HG03280 (cell line): Measurements from ENCODE around the gene ATG16L2.
A peak's percentile ranks its signal among the peaks of the same experiment; 100 is the strongest.
"Not testable (repeated sequence)": the region's sequence is repeated elsewhere in the genome, so short reads cannot be mapped to it uniquely, and the experiment has no call there.

Source experiments
- ATAC-seq: cut with Tn5 transposase; IDR thresholded peaks from one replicate; pipeline ENCODE4 v1.9.1; 2021; ENCODE audit warnings: mild to moderate bottlenecking, moderate library complexity; ENCODE audit not compliant: unreplicated experiment

ATG16L2 gene

GRCh38 chr11:72793425-72794367, 20.5 kb upstream of the ATG16L2 start, which contains the start of gene STARD10:
Gene STARD10, minus strand, starts transcription at chr11:72794047. Its CDS starts 12,866 bp downstream, at chr11:72781181.
- ATAC-seq: peak; percentile 91

GRCh38 chr11:72798361-72798760, 15.8 kb upstream of the ATG16L2 start:
- ATAC-seq: no peak

- no peak for ATAC-seq
Observed at GRCh38 chr11:72799441-72799840, 14.8 kb upstream of the ATG16L2 start.

GRCh38 chr11:72802822-72803221, 11.4 kb upstream of the ATG16L2 start:
- no peak for ATAC-seq

DNA sequence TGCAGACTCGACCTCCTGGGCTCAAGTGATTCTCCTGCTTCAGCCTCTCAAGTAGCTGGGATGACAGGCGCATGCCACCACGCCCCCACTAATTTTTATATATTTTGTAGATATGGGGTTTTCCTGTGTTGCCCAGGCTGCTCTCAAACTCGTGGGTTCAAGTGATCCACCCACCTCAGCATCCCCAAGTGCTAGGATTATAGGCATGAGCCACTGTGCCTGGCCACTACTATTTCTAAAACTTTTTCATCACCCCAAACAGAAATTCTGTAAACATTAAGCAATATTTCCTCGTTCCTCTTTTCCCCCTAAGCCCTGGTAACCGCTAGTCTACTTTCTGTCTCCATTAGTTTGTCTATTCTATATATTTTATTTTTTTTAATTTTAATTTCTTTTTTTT, 9.0 kb upstream of the ATG16L2 start:
- ATAC-seq: no peak

GRCh38 chr11:72806378-72806777, 7.8 kb upstream of the ATG16L2 start:
- ATAC-seq: not testable (repeated sequence)

DNA sequence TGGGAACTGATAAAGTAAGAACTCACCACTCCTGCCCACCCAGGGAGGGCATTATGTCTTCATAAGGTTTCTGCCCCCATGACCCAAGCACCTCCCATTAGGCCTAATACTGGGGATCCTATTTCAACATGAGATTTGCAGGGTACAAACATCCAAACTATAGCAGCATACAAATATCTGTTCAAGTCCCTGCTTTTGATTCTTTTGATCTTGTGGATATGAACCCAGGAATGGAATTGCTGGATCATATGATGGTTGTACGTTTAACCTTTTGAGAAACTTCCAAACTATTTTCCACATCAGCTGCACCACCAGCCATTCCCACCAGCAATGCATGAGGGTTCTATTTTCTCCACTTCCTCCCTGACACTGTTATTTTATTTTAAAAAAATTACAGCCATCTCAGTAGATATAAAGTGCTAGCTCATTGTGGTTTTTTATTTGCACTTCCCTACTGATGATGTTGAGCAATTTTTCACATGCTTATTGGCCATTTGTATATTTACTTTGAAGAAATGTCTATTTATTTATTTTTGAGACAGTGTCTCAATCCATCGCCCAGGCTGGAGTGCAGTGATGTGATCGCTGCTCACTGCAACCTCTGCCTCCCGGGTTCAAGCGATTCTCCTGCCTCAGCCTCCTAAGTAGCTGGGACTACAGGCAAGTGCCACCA, 7.1 kb upstream of the ATG16L2 start:
- no peak for ATAC-seq

DNA sequence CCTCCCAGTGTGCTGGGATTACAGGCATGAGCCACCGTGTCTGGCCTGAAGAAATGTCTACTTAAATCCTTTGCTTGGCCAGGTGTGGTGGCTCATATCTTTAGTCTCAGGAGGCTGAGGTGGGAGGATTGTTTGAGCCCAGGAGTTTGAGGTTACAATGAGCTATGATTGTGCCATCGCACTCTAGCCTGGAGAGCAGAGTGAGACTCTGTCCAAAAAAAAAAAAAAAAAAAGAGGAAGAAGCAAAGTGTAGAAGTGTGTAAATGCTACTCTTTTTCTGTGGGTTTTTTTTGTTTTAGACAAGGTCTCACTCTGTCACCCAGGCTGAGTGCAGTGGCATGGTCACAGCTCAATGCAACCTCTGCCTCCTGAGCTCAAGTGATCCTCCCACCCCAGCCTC, 6.4 kb upstream of the ATG16L2 start:
- no peak for ATAC-seq

GRCh38 chr11:72808331-72808798, 5.8 kb upstream of the ATG16L2 start:
- ATAC-seq: no peak

- ATAC-seq: not testable (repeated sequence)
Observed at GRCh38 chr11:72811686-72812085, 2.5 kb upstream of the ATG16L2 start.

DNA sequence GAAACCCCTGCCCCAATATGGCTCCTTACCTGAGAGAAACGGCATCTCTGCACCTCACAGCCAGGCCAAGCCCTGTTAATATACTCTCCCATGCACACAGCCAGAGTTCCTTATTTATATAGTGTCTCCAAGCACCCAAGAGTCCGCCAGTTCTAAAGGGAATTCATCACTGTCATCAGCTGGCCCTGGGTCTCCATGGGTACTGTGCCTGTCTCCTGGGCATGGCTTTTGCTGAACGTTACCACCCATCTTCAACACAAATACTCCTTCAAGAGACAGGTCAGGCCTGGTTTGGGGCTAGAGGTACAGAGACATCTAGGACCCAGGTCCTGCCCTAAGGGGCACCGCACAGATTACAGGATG, 1.6 kb upstream of the ATG16L2 start:
- ATAC-seq: no peak

GRCh38 chr11:72812967-72813739, 1.1 kb upstream of the ATG16L2 start:
- ATAC-seq: peak; percentile 27

DNA sequence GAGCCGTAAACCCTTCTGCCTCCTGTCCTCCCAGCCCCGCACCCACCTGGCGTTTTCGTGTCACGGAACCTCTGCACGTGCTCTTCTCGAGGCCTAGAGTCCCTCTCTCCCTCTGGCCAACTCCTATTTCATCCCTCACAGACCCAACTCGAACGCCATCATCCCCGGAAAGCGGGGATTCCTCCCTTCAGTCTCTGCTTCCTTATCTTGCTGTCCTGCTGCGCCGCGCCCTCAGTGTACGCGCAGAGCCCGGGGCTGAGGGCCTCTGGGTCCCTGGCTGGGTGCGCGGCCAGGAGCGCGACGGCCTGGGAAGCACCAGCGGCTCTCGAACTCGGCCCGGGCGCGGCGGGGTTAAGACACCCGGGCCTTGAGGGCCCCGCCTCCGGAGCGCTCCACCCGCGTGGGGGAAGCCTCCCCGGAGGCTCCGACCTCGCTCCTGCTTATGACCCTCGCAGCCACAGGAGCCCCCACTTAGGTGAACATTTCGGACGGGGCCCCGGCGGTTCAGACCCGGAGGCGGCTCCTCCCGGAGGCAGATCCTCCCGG, 398 bp upstream of the ATG16L2 start:
- ATAC-seq: peak; percentile 56

GRCh38 chr11:72815110-72815618, 953 bp downstream of the ATG16L2 start:
- ATAC-seq: no peak

- no peak for ATAC-seq
Observed at GRCh38 chr11:72816404-72816990, 2.3 kb downstream of the ATG16L2 start.

DNA sequence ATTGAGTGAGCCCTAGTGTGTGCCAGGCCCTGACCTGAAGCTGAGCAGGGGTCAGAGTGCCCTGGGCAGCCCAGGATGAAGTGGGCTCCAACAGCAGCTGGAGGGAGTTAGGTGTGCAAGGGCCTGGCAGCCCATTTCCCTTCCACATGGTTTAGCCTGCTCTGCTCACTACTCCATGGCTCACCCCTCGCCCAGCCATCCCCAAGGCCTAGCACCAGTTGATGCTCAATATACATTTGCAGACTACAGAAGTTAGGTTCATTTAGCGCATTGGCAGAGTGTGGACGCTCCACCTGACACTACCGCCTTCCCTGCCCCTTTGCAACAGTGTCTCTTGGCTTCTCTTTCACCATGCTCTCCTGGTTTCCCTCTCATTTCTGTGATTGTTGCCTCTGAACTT, 3.8 kb downstream of the ATG16L2 start:
- ATAC-seq: no peak

DNA sequence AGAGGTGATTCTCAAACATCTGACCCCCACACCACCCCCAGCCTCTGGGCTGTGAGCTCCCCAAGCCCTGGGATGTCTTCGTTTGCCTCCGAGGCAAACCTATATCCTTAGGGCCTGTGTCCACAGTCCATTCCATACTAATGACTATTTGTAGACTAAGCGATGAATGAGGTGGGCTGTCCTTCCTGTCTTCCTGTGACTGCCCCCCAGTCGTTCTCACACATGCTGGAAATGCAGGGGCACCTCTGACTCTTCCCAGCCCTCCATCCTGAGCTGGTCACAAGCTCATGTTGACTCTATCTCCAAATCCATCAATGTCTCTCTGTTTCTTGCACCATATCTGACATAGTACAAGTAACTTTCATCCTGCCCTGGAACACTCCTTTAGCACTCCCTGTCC, 4.8 kb downstream of the ATG16L2 start:
- no peak for ATAC-seq

DNA sequence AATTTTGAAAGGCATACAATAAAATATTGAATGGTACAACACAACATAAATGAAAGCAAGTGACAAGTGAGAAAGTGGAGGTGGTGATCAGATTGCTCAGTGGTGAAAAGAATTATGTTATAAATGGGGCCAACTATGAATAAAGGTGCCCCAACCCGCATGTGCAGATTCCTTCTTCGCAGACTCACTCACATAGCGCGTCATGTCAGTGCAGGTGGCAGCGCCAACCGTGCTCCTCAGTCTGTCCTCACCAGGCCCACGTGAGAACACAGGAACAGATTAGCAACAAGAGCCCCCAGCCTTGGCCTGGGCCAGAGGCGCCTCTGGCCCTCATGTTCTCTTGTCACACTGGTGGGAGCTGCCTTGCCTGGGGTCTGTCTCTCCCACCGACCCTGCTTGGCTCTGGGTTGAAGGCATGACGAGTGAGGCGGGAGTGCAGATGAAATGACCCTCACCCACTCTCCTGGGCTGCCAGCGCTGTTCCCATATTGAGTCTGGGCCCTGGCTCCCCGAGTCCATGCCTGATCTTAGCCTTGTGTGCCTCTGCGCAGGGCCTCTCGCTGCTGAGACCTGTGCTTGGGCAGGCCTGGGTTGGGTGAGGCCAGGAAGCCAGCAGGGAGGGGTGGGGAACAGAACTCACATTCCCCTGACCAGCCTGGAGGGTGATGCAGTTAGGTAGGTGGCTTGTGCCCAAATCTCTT, 6.4 kb downstream of the ATG16L2 start:
- no peak for ATAC-seq

GRCh38 chr11:72821221-72821919, 7.2 kb downstream of the ATG16L2 start:
- ATAC-seq: no peak
